Urinary bladder (tissue), 4 donors: ENCODE results near the gene PGM2. TPM values are rescaled to one million over a fixed set of nuclear protein-coding genes. Genes with fewer than 3 reads are reported as not detected.

Experiments used
- DNase-seq: peaks from one replicate; pipeline ENCODE4 v3.0.0-alpha.2; 2015; ENCODE audit errors: extremely low spot score
- H3K27ac ChIP-seq: one replicate; pipeline ENCODE4 v1.5.1; 2013; ENCODE audit warnings: low read depth, mild to moderate bottlenecking, moderate library complexity
- H3K36me3 ChIP-seq: one replicate; pipeline ENCODE4 v1.6.1; 2013; ENCODE audit warnings: mild to moderate bottlenecking, moderate library complexity; ENCODE audit not compliant: insufficient read depth
- H3K4me1 ChIP-seq: one replicate; pipeline ENCODE4 v1.6.1; 2013; ENCODE audit warnings: mild to moderate bottlenecking, moderate library complexity; ENCODE audit not compliant: insufficient read depth
- H3K4me3 ChIP-seq: one replicate; pipeline ENCODE4 v1.5.1; 2013; ENCODE audit warnings: low read depth, low read length
- WGBS: extraction: QIAGEN DNeasy Blood & Tissue Kit; methylation state at CpG from one replicate; pipeline ENCODE4 v1.1.7; 2013; 5-methylcytosine and 5-hydroxymethylcytosine counted together
- polyA plus RNA-seq: library from polyadenylated mRNA; stranded (reverse); fragments of 200-250 nt; gene quantifications from one replicate; pipeline ENCODE4 v1.2.3, GENCODE V29; 2013
- total RNA-seq: library from RNA; depleted of rRNA; stranded (reverse); fragments of >200 nt; gene quantifications from one replicate; pipeline ENCODE4 v1.2.3, GENCODE V29; 2014
- donor health status: healthy with polysubstance abuse.
- donor health status: healthy.

The PGM2 gene
- total and polyA plus RNA-seq, 2 donors, result 12.9 to 50.3 TPM

DNA sequence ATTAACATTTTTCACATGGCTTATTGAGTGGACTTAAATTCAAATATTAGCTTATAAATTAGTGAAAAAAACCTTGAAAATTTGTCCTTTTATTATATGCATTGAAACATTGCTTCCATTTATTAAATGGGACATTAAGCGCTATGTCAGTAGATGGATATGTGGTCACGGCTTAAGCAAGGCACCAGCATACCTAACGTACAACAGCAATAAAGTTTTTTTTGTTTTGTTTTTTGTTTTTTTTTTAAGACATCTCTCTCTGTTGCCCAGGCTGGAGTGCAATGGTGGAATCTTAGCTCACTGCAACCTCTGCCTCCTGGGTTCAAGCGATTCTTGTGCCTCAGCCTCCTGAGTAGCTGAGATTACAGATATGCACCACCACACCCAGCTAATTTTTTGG lies 31.6 kb downstream of the PGM2 start:
- 97% methylated on average over 4 of the region's 4 CpGs for WGBS
- H3K36me3 ChIP-seq, result no peaks in the 10 kb centered on the region
- H3K4me3 ChIP-seq, result no peak overlapping the region

DNA sequence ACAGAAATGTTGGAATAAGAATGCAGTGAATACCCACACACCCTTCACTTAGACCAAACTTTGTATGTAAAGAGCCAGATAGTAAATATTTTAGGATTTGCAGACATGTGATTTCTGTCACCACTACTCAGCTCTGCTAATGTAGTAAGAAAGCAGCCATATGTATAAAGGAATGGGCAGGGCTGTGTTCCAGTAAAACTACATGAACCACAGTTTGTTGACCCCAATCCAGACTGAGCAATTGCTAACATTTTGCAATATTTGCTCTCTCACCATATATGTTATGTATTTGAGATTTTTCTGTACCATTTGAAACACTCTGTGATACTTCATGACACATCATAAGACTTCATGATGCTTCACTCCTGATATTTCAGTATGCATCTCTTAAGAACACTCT lies 32.4 kb downstream of the PGM2 start:
- no peak for DNase-seq
- Histone ChIP-seq H3K36me3 (no peaks in the 10 kb centered on the region), H3K4me3 (no peak overlapping the region), H3K27ac (no peak overlapping the region), H3K4me1 (no peaks in the 10 kb centered on the region)

More for the DNA sequence above, 31.6 kb downstream of the PGM2 start:
- Histone ChIP-seq H3K4me1 (no peaks in the 10 kb centered on the region), H3K27ac (no peak overlapping the region)
- DNase-seq, result no peak

DNA sequence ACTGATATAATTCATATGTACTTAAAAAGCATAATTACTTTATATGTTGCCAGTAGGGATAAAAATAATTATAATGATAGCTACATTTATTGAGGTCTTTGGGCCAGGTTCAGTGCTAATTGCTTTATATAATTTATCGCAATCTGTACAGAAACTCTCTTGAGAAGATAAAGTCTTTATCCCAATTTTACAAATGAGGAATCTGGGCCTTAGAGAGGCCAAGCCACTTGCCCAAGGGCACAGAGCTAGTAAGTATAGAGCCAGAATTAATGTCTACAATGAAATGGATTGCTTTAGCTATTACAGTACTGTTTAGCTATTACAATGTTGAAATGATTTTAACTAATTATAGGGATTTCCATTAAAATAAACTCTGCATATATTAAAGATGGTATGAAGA lies 33.8 kb downstream of the PGM2 start:
- no peak overlapping the region for H3K27ac ChIP-seq

DNA sequence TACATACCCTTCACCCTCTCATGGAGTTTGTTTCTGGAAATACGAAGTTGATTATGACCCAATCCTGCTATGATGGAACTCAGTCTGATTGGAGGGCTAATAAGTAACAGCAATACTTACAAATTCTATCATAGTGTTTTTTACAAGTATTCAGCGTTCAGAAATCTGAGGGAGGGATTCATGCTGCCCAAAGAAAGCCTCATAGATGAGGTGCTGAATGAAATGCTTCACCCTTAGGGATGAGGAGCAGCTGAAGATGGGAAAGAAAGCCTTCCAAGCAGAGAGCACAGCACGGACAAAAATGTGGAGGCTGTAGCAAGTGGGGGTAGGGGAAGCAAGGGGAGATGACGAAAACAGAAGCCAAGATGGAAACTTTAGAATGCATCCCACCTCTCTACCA lies 36.5 kb downstream of the PGM2 start:
- Histone ChIP-seq H3K4me1 (no peaks in the 10 kb centered on the region), H3K4me3 (no peak overlapping the region), H3K27ac (no peak overlapping the region), H3K36me3 (no peaks in the 10 kb centered on the region)
- WGBS, result 89% methylated on average over 4 of the region's 4 CpGs
- DNase-seq, result no peak

More for the DNA sequence above, 33.8 kb downstream of the PGM2 start:
- H3K4me3 ChIP-seq, result no peak overlapping the region
- H3K4me1 ChIP-seq, result no peaks in the 10 kb centered on the region
- WGBS, result 97% methylated on average over 1 of the region's 1 CpG
- no peaks in the 10 kb centered on the region for H3K36me3 ChIP-seq
- DNase-seq, result no peak

DNA sequence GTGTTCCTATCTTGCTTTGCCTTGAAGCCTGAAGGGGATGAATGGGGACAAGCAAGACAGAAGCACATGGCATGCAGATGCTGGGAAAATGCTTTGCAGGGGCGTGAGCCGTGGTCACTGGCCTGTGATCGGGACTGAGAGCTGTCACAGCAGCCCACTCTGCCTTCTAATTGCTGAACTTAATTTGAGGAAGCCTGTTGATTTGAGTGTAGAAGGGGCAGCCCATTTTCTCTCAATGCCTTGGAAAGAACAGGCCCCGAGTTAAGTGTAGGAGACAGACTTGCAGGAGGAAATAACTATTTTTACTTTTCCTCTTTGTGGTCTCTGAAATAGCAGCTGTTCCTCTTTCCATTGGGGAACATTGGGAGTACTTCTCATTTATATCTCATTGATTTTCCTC lies 38.3 kb downstream of the PGM2 start:
- H3K4me1 ChIP-seq, result no peaks in the 10 kb centered on the region
- no peak overlapping the region for H3K4me3 ChIP-seq
- DNase-seq, result no peak
- no peak overlapping the region for H3K27ac ChIP-seq
- no peaks in the 10 kb centered on the region for H3K36me3 ChIP-seq
- WGBS, result 76% methylated on average over 4 of the region's 4 CpGs

DNA sequence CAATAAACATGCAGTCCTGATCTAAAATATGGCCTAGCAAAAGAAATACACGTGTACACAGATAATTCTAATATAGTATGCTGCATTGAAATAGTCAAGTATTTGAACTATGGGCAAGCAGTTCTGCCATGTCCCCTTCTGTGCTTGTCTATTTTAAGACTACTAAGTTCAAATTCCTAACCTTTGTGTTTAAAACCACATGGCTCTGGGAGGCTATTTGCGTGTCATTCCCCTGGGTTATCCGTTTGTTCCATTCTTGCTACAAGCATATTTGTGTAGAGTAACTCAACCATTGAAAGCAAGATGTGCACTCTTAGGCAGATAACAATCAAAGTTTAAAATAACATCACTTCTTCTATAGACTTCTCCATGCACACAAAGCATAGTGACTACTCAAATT lies 39.0 kb downstream of the PGM2 start:
- Histone ChIP-seq H3K4me1 (no peaks in the 10 kb centered on the region), H3K36me3 (no peaks in the 10 kb centered on the region), H3K27ac (no peak overlapping the region), H3K4me3 (no peak overlapping the region)
- 81% methylated on average over 3 of the region's 3 CpGs for WGBS
- no peak for DNase-seq

DNA sequence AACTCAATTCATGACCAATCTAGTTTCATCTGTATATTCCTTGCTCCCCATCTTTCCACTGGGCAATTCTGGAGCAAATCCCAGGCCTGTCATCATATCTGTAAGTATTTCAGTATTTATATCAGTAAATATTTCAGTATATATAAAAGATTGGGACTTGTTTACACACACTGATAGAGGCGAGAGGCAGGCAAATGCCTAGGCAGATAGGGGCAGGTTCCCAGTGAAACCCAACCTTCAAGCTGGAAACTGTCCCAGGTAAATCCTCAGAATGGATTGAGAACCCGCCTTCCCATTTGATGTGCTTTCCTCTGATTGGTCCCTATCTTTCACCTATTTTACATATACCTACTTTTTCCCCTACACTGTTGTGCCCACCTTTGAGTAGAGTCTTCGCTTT lies 40.6 kb downstream of the PGM2 start:
- Histone ChIP-seq H3K4me3 (no peak overlapping the region), H3K36me3 (no peaks in the 10 kb centered on the region), H3K27ac (no peak overlapping the region), H3K4me1 (no peaks in the 10 kb centered on the region)
- DNase-seq, result no peak
- WGBS, result 87% methylated on average over 3 of the region's 3 CpGs

DNA sequence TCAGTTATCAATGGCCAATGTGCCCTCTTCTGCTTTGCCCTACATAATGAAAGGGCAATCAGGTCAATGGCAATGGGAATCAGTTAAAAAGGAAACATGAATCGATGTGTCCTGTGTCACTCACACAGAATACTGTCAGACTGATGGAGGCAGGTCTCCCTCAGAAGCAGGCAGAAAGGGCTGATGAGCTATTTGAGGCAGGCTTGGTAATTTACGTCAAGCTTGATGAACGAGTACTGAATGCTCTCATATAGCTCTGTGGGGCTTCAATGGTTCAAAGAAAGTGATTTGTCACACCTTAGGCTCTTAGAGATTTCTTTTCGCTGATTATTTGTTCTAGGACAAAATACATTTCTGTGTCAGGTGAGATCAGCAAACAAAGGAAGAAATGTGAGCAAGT lies 41.8 kb downstream of the PGM2 start:
- Histone ChIP-seq H3K36me3 (no peaks in the 10 kb centered on the region), H3K4me3 (no peak overlapping the region), H3K4me1 (no peaks in the 10 kb centered on the region), H3K27ac (no peak overlapping the region)
- 94% methylated on average over 4 of the region's 4 CpGs for WGBS
- DNase-seq, result no peak

DNA sequence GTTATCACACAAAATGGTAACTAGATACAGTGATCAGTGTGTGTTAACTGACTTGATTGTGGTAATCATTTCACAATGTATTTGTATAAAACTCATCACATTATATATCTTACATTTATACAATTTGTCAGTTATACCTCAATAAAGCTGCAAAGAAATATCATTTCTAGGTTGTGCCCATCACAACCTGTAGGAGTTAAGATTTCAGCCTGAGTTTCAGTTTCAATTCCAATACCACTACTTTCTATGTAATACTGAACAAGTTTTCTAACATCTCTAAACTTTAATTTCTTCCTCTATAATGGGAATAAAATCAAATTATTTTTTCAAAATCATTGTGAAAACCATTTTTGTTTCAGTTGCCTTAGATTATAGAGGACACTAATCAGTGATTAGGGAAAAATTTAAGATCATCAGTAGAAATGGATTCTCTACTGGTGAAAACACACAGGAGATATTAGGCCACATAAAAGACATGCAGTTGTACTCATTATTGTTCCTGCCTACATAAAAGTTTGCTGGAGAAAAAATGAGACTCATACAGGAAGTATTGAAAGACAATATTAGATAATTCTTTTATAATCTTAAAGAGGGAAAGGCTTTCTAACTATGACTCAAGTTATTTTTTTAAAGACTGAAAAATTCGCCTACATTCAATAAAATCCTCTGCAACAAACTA lies 46.0 kb downstream of the PGM2 start:
- WGBS, result 73% methylated on average over 1 of the region's 1 CpG
- H3K27ac ChIP-seq, result no peak overlapping the region

DNA sequence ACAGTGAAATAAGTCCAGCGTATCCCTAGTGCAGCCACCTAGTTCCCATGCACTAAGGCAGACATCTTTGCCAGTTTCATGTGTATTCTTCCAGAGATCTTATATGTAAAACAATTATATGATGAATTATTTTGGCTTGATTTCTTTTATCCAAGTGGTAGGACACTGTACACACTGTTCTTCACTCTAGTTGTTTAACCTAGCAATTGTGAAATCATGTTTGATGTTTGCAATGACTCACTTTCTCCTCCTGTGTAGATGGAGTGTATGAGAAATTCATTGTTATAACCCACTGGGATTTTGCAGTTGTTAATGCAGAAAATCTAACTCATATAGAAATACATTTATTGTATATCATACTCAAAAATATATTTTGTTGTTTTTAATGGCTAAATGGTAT lies 46.9 kb downstream of the PGM2 start:
- no peak overlapping the region for H3K27ac ChIP-seq
- H3K4me1 ChIP-seq, result peaks cover 1% of the 10 kb centered on the region
- no peak overlapping the region for H3K4me3 ChIP-seq
- 74% methylated on average over 1 of the region's 1 CpG for WGBS
- no peaks in the 10 kb centered on the region for H3K36me3 ChIP-seq
- DNase-seq, result no peak

More for the DNA sequence above, 46.0 kb downstream of the PGM2 start:
- Histone ChIP-seq H3K4me1 (peaks cover 1% of the 10 kb centered on the region), H3K36me3 (no peaks in the 10 kb centered on the region), H3K4me3 (no peak overlapping the region)
- no peak for DNase-seq

DNA sequence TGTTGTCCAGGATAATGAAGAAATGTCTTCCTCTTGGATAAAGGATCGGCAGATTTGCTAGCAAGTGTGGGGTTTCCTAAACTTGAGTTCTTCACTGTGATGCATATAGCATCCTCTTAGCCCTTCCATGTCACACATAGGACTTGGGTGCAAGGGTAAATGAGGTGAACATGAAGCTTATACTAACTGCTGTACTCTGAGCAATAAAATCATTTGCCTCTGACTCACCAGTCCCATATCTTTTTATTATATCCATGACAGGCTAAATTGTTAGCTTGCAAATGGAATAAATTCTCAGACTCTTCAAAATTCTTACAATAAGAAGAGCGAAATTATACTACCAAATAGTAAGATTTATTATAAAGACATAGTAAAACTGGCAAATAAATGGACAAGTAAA lies 49.7 kb downstream of the PGM2 start:
- no peak overlapping the region for H3K27ac ChIP-seq
- peaks cover 1% of the 10 kb centered on the region for H3K4me1 ChIP-seq
- WGBS, result 83% methylated on average over 2 of the region's 2 CpGs
- no peak overlapping the region for H3K4me3 ChIP-seq
- no peak for DNase-seq
- no peaks in the 10 kb centered on the region for H3K36me3 ChIP-seq

DNA sequence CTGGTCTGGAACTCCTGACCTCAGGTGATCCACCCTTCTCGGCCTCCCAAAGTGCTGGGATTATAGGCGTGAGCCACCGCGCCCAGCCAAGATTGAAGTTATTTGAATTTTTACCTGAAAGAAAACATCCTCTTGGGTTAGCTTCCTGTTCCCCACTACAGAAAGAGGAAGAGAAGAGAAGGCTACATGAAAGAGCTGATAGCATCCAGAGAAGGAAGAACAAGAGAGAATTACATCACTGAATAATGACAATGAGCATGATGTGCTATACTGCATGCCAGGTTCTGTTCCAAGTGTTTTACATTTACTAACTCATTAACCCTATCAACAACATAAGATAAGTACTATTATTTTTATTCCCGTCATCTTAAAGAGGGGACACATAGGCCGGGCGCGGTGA lies 52.9 kb downstream of the PGM2 start:
- DNase-seq, result no peak
- Histone ChIP-seq H3K27ac (no peak overlapping the region), H3K36me3 (no peaks in the 10 kb centered on the region), H3K4me1 (peaks cover 1% of the 10 kb centered on the region), H3K4me3 (no peak overlapping the region)
- 91% methylated on average over 8 of the region's 8 CpGs for WGBS

DNA sequence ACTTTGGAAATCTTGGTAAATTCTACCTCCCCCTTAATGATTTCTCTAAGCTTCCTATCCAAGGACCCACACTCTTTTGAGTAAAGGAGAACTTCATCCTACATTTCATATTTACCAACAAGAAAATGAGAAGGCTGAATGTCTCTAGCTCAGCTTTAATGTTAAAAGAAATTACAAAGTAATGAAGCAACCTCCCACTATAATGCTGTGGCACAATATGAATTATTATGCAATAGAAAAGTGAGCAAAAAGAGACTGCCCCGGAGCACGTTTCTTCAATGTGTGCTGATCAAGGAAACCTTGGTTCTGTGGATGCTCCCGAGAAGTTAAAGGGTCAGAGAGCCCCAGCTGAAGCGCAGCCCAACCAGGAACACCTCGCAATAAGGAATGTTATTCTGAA lies 55.3 kb downstream of the PGM2 start:
- DNase-seq, result no peak
- Histone ChIP-seq H3K4me3 (no peak overlapping the region), H3K36me3 (no peaks in the 10 kb centered on the region), H3K27ac (no peak overlapping the region), H3K4me1 (no peaks in the 10 kb centered on the region)
- WGBS, result 86% methylated on average over 5 of the region's 5 CpGs

DNA sequence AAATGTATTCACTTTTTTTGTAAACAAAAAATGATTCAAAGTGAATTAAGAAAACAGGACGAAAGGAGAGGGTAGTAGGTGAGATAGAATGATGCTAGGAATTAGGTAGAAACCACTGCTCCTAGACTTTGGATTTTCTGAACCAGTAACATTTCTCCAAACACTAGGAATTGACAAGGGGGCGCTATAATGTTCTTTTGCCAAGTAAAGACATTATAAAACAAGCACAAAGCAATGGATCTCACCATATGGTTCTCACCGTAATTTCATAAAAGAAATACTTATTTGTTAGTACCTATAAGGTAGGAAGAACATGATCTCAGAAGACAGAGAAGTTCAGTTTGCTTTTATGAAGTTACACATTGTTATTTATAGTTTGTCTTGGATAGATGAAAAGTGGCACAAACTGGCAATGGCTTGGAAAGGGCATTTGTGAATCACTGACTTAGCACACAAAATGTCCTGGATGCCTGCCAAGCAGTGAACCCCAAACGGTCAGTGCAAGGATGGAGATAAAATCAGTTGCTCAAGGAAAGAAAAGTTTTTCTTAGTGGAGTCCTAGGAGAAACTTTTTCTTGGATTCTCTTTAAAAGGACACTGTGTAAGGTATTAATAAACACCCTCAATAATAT lies 56.3 kb downstream of the PGM2 start:
- 50% methylated on average over 4 of the region's 4 CpGs for WGBS
- DNase-seq, result no peak
- no peak overlapping the region for H3K27ac ChIP-seq
- no peaks in the 10 kb centered on the region for H3K4me1 ChIP-seq
- no peaks in the 10 kb centered on the region for H3K36me3 ChIP-seq
- no peak overlapping the region for H3K4me3 ChIP-seq
